Right atrium auricular region (tissue), 2 donors: Measurements from ENCODE around the gene PRUNE2. TPM values are rescaled to one million over a fixed set of nuclear protein-coding genes. Genes with fewer than 3 reads are reported as not detected.
A peak's percentile ranks its signal among the peaks of the same experiment; 100 is the strongest.

Experiments
- DNase-seq: peaks from one replicate; pipeline ENCODE4 v3.0.0-alpha.2; 2019; ENCODE audit warnings: low spot score
- H3K27ac ChIP-seq, 2 donors: fragments of 200-600 bp; sonication (generic); 1 replicate in 1 of 2; 2 replicates in 1 of 2; pipeline ENCODE4 v1.5.1; 2016 to 2019
- H3K27me3 ChIP-seq, 2 donors: fragments of 200-600 bp; sonication (generic); one replicate each; pipeline versions ENCODE4 v1.5.1 to v1.6.0; 2017 to 2019
- H3K36me3 ChIP-seq: fragments of 200-600 bp; sonication (generic); one replicate; pipeline ENCODE4 v1.5.1; 2016
- H3K4me1 ChIP-seq, 2 donors: fragments of 200-600 bp; sonication (generic); one replicate each; pipeline versions ENCODE4 v1.5.1 to v1.6.0; 2017 to 2019
- H3K4me3 ChIP-seq, 2 donors: fragments of 200-600 bp; sonication (generic); 1 replicate in 1 of 2; 2 replicates in 1 of 2; pipeline ENCODE4 v1.5.1; 2017 to 2019; ENCODE audit warnings: mild to moderate bottlenecking in 1 of 2, moderate library complexity in 1 of 2
- H3K9me3 ChIP-seq, 2 donors: fragments of 200-600 bp; sonication (generic); one replicate each; pipeline ENCODE4 v1.5.1; 2019
- total RNA-seq, 2 donors: library from RNA; depleted of rRNA; stranded (reverse); fragments of >200 nt; gene quantifications; one replicate each; pipeline ENCODE4 v1.1.0, GENCODE V29; 2016
- TF ChIP-seq, protein P1 (sequence below), 2 donors: fragments of 200-600 bp; sonication (generic); IDR thresholded peaks; one replicate each; pipeline ENCODE4 v1.5.1; 2019; ENCODE audit warnings: antibody characterized with exemption in 2 of 2

PRUNE2 gene
- total RNA-seq, 2 donors from 2014 or later, result 15.4 to 28.5 TPM

- H3K9me3 ChIP-seq, result no peaks in the 10 kb centered on the region
- no peaks in the 10 kb centered on the region for H3K4me1 ChIP-seq
- TF ChIP-seq, protein P1, sequence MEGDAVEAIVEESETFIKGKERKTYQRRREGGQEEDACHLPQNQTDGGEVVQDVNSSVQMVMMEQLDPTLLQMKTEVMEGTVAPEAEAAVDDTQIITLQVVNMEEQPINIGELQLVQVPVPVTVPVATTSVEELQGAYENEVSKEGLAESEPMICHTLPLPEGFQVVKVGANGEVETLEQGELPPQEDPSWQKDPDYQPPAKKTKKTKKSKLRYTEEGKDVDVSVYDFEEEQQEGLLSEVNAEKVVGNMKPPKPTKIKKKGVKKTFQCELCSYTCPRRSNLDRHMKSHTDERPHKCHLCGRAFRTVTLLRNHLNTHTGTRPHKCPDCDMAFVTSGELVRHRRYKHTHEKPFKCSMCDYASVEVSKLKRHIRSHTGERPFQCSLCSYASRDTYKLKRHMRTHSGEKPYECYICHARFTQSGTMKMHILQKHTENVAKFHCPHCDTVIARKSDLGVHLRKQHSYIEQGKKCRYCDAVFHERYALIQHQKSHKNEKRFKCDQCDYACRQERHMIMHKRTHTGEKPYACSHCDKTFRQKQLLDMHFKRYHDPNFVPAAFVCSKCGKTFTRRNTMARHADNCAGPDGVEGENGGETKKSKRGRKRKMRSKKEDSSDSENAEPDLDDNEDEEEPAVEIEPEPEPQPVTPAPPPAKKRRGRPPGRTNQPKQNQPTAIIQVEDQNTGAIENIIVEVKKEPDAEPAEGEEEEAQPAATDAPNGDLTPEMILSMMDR (IDR thresholded peaks at IDR 0.05), result no peak
- no peaks in the 10 kb centered on the region for H3K36me3 ChIP-seq
- H3K27me3 ChIP-seq, result no peaks in the 10 kb centered on the region
- H3K27ac ChIP-seq, result no peak overlapping the region
- peak overlapping the region in 1 of 2 donors; percentile 29 for H3K4me3 ChIP-seq
- no peak for DNase-seq
Measured at GRCh38 chr9:76691517-76692313, 214.2 kb downstream of the PRUNE2 start.

GRCh38 chr9:76690973-76691370 is 214.9 kb downstream of the PRUNE2 start:
- TF ChIP-seq, protein P1 (IDR thresholded peaks at IDR 0.05), result no peak
- no peaks in the 10 kb centered on the region for H3K4me1 ChIP-seq
- no peaks in the 10 kb centered on the region for H3K27me3 ChIP-seq
- H3K4me3 ChIP-seq, result no peak overlapping the region
- no peak overlapping the region for H3K27ac ChIP-seq
- H3K36me3 ChIP-seq, result no peaks in the 10 kb centered on the region
- no peak for DNase-seq
- H3K9me3 ChIP-seq, result no peaks in the 10 kb centered on the region

DNA sequence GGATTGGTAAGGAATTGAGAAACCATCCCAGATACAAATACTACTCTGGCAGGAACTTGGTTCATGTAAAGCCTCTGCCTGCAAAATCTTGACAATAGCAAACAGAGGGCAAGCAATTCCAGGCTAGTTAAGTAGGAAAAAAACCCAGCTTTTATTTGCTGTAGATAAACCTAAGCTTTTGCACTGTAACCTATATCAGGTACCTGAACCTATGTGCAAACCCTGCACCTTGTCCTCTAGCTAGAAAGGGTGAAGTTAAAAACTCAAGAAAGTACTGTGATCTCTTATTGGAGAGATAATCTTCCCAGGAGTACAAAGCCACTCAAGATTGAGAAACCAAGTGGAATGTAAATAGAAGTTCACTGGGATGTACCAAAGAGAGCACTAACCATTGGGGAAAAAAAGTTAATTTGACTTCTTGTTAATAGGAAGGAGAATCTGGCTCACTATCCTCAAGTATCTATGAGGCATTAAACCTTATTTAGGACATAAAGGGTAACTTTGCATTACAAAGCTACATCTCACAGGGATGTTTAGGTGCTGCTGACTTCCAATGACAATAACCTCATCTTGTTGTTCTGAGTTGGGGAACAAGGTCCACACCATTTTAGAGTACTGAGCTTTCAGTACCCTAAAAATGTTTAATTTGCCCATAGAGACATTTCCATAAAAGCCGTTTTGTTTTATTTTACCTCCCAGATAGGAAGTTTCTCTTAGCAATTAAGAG is 215.5 kb downstream of the PRUNE2 start:
- DNase-seq, result no peak
- TF ChIP-seq, protein P1 (IDR thresholded peaks at IDR 0.05), result no peak
- Histone ChIP-seq H3K4me3 (no peak overlapping the region), H3K9me3 (no peaks in the 10 kb centered on the region), H3K27ac (no peak overlapping the region), H3K36me3 (no peaks in the 10 kb centered on the region), H3K4me1 (no peaks in the 10 kb centered on the region), H3K27me3 (no peaks in the 10 kb centered on the region)

GRCh38 chr9:76688471-76689238 is 217.3 kb downstream of the PRUNE2 start:
- no peaks in the 10 kb centered on the region for H3K36me3 ChIP-seq
- TF ChIP-seq, protein P1 (IDR thresholded peaks at IDR 0.05), result no peak
- H3K27ac ChIP-seq, result peak overlapping the region in 1 of 2 donors; percentile 56
- DNase-seq, result no peak
- H3K9me3 ChIP-seq, result no peaks in the 10 kb centered on the region
- H3K27me3 ChIP-seq, result no peaks in the 10 kb centered on the region
- no peak overlapping the region for H3K4me3 ChIP-seq
- no peaks in the 10 kb centered on the region for H3K4me1 ChIP-seq

DNA sequence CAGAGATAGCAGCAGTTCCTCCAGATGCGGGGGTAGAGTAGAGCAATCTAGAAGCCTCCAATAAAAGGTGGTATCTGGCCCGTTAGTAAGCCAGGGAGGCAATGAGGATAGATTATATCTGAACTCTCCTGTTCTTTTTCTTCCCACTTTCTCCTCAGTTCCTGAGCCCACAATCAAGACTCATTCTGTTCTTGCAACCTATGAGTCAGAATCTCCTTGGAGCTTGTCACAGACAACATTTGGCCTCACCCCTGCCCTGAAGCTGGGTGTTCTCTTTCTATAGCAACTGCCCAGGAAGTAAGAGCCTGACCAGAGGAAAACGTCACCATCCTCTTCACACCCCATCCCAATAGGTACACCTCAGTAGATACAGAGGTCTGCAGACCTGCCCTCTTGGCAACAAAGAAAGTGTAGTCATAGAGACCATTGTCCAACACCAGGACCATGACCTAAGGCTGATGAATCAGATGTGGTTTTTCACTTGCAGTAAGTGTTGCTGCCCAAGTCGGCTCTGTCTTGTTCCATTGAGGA is 218.0 kb downstream of the PRUNE2 start:
- TF ChIP-seq, protein P1 (IDR thresholded peaks at IDR 0.05), result no peak
- H3K36me3 ChIP-seq, result no peaks in the 10 kb centered on the region
- peak; percentile 76 for DNase-seq
- no peak overlapping the region for H3K4me3 ChIP-seq
- peak overlapping the region in 1 of 2 donors; percentile 56 for H3K27ac ChIP-seq
- H3K9me3 ChIP-seq, result no peaks in the 10 kb centered on the region
- no peaks in the 10 kb centered on the region for H3K27me3 ChIP-seq
- no peaks in the 10 kb centered on the region for H3K4me1 ChIP-seq
